ENCODE measurements around the gene BABAM2.

DNA sequence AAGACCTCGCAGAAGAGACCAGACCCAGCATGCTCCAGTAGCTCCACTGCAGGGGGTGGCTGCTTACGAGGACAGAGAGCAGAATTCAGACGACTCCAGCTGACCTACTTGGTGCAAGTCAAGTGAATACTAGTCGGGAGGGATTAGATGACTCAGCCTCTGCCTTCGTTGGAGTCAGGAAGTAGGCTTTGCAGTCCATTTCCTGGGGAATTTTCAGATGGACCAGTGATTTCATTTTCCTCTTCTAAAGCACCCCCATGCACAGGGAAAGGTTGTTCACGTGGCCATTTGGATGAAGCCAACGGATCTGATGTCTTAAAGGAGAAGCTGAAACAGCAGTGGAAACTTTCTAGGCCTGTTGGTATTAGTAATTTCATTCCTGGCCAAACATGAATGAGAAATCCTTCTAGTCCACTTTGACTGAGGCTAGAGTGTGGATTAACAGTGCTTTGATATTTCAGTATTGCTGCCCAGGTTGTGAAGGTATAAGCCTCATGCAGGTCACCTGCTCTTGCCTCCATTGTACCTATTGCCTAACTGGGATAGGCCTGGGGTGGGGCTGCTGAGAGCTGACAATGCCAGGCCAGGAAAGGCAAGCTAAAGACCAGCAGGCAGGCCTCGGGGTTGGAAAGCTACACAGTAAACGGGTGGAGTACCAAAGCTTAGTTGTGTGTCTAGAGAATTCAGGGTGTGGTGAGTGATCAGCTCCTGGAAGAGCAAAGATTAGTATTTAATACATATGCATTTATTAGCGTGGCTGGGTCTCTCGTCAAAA lies 384.6 kb downstream of the BABAM2 start:
- TF ChIP-seq POLR2A (IDR thresholded peaks at IDR 0.05), result no peak
- TF ChIP-seq, protein P1, sequence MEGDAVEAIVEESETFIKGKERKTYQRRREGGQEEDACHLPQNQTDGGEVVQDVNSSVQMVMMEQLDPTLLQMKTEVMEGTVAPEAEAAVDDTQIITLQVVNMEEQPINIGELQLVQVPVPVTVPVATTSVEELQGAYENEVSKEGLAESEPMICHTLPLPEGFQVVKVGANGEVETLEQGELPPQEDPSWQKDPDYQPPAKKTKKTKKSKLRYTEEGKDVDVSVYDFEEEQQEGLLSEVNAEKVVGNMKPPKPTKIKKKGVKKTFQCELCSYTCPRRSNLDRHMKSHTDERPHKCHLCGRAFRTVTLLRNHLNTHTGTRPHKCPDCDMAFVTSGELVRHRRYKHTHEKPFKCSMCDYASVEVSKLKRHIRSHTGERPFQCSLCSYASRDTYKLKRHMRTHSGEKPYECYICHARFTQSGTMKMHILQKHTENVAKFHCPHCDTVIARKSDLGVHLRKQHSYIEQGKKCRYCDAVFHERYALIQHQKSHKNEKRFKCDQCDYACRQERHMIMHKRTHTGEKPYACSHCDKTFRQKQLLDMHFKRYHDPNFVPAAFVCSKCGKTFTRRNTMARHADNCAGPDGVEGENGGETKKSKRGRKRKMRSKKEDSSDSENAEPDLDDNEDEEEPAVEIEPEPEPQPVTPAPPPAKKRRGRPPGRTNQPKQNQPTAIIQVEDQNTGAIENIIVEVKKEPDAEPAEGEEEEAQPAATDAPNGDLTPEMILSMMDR (IDR thresholded peaks at IDR 0.05), result no peak

Data from heart left ventricle (tissue), 13 donors.